ENCODE results near the gene SMIM21. TPM values are rescaled to one million over a fixed set of nuclear protein-coding genes. Genes with fewer than 3 reads are reported as not detected.
A peak's percentile ranks its signal among the peaks of the same experiment; 100 is the strongest.

SMIM21 gene
- not detected for total RNA-seq (2021; fragmentation: NEBNext Ultra II Directional; extraction: Animal tissue kit (Norgen Biotek cat#: 25700))
- long read RNA-seq: 0 reads

DNA sequence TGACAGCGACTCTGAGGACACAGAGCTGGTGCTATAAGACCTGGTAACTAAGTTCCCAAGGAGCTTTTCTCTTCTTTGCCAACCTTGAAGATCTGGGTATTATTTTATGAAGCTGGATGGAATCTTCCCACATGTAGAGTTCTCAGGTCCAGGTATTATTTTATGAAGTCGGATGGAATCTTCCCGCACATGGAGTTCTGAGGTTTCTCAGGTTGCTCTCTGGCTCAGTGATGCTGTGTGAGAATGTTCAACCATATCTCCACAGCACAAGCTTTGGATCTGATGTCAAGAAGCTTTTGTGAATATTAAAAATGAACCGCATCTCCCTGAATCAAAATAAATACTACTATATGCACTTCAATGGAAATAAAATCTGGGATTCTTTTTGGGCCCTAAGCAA, at the start of gene SMIM21:
SMIM21 (minus strand) TSS at position 101 of the 400 bp plus-strand sequence. CDS start 140 bp downstream, outside the sequence.
- H3K9me3 Mint-ChIP-seq: no peaks in the 10 kb centered on the region
- no peak within 1 kb of the TSS for H3K27ac Mint-ChIP-seq
- DNase-seq: no peak
- TF ChIP-seq, protein P1, sequence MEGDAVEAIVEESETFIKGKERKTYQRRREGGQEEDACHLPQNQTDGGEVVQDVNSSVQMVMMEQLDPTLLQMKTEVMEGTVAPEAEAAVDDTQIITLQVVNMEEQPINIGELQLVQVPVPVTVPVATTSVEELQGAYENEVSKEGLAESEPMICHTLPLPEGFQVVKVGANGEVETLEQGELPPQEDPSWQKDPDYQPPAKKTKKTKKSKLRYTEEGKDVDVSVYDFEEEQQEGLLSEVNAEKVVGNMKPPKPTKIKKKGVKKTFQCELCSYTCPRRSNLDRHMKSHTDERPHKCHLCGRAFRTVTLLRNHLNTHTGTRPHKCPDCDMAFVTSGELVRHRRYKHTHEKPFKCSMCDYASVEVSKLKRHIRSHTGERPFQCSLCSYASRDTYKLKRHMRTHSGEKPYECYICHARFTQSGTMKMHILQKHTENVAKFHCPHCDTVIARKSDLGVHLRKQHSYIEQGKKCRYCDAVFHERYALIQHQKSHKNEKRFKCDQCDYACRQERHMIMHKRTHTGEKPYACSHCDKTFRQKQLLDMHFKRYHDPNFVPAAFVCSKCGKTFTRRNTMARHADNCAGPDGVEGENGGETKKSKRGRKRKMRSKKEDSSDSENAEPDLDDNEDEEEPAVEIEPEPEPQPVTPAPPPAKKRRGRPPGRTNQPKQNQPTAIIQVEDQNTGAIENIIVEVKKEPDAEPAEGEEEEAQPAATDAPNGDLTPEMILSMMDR (IDR thresholded peaks at IDR 0.05): no peak
- no peaks in the 10 kb centered on the region for H3K4me1 Mint-ChIP-seq (ENCODE audit: low read depth)
- no peaks in the 10 kb centered on the region for H3K36me3 Mint-ChIP-seq (ENCODE audit: low read depth)
- H3K4me3 Mint-ChIP-seq: no peak within 1 kb of the TSS
- H3K27me3 Mint-ChIP-seq (ENCODE audit: insufficient read depth): peaks cover 36% of the 10 kb centered on the region

DNA sequence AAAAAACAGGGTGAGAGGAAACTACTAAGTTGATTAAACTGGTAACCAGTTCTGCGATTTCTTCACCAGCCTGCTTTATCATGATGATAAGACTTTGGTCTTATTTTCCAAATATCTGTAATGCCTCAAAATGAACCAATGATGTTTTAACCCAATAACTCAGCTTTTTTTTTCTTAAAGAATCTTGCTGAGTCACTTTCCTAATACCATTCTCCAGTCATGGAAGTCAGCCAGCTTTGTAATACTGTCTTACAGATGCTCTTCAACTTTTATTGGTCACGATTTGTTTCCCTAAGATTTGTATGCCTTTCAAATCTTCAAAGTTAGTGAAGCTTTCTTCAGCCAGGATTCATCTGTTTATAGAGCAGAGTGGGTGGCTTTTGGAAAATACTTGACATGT, 47.7 kb upstream of the SMIM21 start:
- H3K27me3 Mint-ChIP-seq (ENCODE audit: insufficient read depth): no peaks in the 10 kb centered on the region
- DNase-seq: peak; percentile 91
- H3K4me3 Mint-ChIP-seq: peak overlapping the region; percentile 57
- TF ChIP-seq, protein P1 (IDR thresholded peaks at IDR 0.05): no peak
- H3K36me3 Mint-ChIP-seq (ENCODE audit: low read depth): no peaks in the 10 kb centered on the region
- peaks cover 62% of the 10 kb centered on the region for H3K4me1 Mint-ChIP-seq (ENCODE audit: low read depth)
- no peaks in the 10 kb centered on the region for H3K9me3 Mint-ChIP-seq
- peak overlapping the region; percentile 78 for H3K27ac Mint-ChIP-seq

DNA sequence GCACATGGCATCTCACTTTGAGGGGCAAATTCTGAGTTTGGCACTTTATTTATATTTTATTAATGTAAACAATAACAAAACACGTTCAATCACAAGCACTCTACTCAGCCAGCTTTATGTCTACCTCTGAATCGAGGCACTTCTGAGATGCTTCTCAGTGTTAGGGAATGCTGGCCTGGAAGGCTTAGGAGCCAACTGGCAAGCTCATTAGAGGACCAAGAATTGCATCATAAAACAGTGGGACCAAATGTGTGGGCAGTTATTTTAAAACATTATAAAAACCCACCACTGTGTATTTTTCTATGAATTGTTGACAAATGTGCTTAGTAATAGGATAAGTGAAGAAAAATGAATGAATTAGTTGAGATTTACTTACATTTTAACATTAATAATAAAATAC, 46.8 kb upstream of the SMIM21 start:
- Mint-ChIP-seq H3K4me3 (no peak overlapping the region), H3K4me1 (ENCODE audit: low read depth) (peaks cover 61% of the 10 kb centered on the region), H3K36me3 (ENCODE audit: low read depth) (no peaks in the 10 kb centered on the region), H3K9me3 (no peaks in the 10 kb centered on the region), H3K27me3 (ENCODE audit: insufficient read depth) (no peaks in the 10 kb centered on the region; the same call in 1 of the 2 replicates), H3K27ac (peak overlapping the region; percentile 26)
- TF ChIP-seq, protein P1 (IDR thresholded peaks at IDR 0.05): no peak
- no peak for DNase-seq

DNA sequence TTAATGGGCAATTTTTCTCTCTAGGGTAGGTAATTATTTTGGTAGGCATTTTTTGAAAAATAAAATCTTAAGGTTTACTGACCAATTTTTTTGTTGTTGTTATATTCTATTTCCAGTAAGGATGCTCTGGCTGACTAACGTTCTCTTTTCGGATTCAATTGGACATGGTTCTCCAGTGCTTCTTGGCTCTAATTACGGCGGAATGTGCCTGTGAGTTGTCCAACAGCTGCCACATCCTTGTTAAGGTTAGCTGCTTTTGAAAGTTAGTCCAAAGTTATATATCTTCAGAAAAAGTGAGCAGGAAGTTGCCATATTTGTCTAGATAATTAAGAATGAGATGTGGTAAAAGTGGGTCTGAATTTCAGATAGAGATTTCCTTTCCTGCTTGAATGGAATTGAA, 45.8 kb upstream of the SMIM21 start:
- TF ChIP-seq, protein P1 (IDR thresholded peaks at IDR 0.05): no peak
- Mint-ChIP-seq H3K27me3 (ENCODE audit: insufficient read depth) (no peaks in the 10 kb centered on the region; the same call in 1 of the 2 replicates), H3K9me3 (no peaks in the 10 kb centered on the region), H3K27ac (no peak overlapping the region), H3K36me3 (ENCODE audit: low read depth) (no peaks in the 10 kb centered on the region), H3K4me1 (ENCODE audit: low read depth) (peaks cover 53% of the 10 kb centered on the region), H3K4me3 (no peak overlapping the region)
- no peak for DNase-seq

DNA sequence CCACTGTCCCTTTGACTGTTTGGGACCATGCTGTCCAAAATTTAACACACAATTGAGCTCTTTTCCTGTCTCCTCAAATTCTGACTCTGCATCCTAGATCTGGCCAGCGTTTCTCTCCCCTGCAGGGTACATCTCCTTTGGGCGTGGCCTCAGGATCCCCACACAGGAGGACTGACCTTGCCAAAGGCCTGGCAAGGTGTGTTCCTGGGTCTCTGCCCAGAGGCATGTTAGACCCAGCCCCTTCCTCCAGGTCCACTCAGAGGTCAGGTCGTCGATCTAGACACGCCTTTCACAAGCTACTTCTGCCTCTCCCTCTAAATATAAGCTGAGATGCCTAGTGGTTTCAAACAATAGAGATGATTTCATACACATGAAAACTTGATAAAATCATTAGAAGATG, 45.4 kb upstream of the SMIM21 start:
- Mint-ChIP-seq H3K27ac (no peak overlapping the region), H3K9me3 (no peaks in the 10 kb centered on the region), H3K36me3 (ENCODE audit: low read depth) (no peaks in the 10 kb centered on the region), H3K27me3 (ENCODE audit: insufficient read depth) (no peaks in the 10 kb centered on the region; the same call in 1 of the 2 replicates), H3K4me1 (ENCODE audit: low read depth) (peaks cover 49% of the 10 kb centered on the region), H3K4me3 (no peak overlapping the region)
- no peak for DNase-seq
- TF ChIP-seq, protein P1 (IDR thresholded peaks at IDR 0.05): no peak

DNA sequence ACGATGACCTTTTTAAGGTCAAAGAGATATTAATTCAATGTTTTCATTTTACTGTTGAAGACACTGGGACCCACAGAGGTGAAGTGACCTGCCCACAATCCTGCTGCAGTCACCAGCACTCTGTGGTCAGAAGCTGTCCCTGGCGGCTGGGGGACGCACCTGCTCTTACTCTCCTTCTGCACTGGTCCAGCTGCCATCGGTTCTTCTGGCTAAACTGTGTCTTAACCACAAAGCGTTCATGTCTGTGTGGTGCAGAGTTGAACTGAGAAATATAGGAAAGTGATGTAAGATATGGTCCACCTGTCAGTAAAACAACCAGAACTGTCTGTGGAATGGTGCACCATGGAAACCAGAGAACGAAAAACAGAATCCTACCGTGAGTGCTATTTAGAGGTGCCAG, 44.9 kb upstream of the SMIM21 start:
- TF ChIP-seq, protein P1 (IDR thresholded peaks at IDR 0.05): no peak
- H3K4me3 Mint-ChIP-seq: no peak overlapping the region
- no peaks in the 10 kb centered on the region for H3K36me3 Mint-ChIP-seq (ENCODE audit: low read depth)
- H3K27me3 Mint-ChIP-seq (ENCODE audit: insufficient read depth): peaks cover under 1% of the 10 kb centered on the region; the same call in 1 of the 2 replicates
- DNase-seq: no peak
- peaks cover 44% of the 10 kb centered on the region for H3K4me1 Mint-ChIP-seq (ENCODE audit: low read depth)
- no peaks in the 10 kb centered on the region for H3K9me3 Mint-ChIP-seq
- H3K27ac Mint-ChIP-seq: no peak overlapping the region
